Amniotic stem cell (primary cell): Measurements from ENCODE around the gene CELF5.

ENCODE experiments used
- DNase-seq: peaks from one replicate; lab custom pipeline; 2025; lab: John Stamatoyannopoulos, UW

Gene CELF5

DNA sequence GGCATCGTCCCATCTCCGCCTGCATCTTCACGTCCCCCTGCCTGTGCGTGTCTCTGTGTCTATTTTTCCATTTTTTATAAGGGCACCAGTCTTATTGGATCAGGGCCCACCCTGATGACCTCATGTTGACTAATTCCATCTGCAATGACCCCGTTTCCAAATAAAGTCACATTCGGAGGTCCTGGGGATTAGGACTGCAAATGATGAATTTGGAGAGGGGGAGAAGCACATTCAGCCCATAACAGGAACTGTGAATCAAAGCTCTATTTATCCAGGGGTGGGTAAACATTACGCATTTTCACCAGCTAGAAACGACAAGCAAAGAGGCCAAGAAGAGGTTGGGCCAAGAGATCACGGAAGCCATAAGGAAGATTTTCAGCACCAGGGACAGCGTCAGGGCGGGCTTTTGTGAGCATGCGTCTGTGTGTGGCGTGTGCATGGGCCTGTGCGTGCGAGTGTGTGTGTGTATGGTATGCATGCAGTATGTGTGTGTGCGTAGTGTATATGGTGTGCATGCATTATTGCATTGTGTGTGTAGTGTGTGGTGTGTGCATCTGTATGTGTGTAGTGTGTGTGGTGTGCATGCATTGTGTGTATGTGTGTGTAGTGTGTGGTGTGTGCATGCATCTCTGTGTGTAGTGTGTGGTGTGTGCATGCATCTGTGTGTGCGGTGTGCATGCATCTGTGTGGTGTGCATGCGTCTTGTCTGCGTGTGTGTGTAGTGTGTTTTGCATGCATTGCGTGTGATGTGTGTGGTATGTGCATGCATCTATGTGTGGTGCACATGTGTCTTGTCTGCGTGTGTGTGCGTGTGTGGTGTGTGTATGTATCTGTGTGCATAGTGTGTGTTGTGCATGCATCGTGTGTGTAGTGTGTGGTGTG lies 19.6 kb downstream of the CELF5 start:
- DNase-seq = no peak

- DNase-seq = no peak
Observed at GRCh38 chr19:3245050-3245449, 20.6 kb downstream of the CELF5 start.

GRCh38 chr19:3248728-3249326 lies 24.4 kb downstream of the CELF5 start:
- no peak for DNase-seq

- DNase-seq = no peak
Observed at GRCh38 chr19:3249408-3249807, 24.9 kb downstream of the CELF5 start.

- DNase-seq = no peak
Observed at GRCh38 chr19:3250675-3251074, 26.2 kb downstream of the CELF5 start.

DNA sequence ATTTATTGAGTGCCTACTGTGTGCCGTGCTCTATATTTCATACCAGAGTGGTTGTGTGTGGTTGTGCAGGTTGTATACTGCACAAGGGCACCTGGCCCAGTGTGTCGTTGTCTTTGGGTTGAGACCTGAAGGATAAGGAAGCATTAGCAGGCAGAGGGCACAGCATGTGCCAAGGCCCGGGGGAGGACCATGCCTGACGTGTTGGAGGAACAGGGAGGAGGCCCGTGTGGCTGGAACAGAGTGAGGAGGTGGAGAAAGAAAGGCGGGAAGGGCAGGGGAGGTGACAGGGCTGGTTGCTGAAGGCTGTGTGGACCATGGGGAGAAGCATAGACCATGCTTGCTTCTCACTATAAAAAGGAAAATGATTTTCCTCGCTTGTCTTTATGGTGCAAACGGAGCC lies 26.8 kb downstream of the CELF5 start:
- DNase-seq = no peak

DNA sequence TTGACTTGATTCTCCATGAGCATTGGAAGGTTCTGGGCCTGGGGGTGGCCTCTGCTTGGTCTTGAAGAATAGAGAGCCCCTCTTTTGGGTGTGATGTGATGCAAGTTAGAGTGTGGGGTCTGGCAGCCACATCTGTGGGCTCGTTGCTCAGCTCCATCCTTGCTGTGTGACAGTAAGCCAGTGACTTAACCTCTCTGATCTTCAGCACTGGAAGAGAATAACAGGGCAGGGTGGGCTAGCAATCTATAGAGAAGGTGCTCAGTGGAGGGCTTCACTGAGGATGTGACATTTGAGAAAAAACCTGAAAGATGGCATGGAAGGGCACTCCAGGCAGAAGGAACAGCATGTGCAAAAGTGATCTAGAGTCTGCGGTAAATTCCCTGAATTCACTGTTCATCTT lies 28.2 kb downstream of the CELF5 start:
- no peak for DNase-seq

- no peak for DNase-seq
Observed at GRCh38 chr19:3253270-3253669, 28.8 kb downstream of the CELF5 start.

DNA sequence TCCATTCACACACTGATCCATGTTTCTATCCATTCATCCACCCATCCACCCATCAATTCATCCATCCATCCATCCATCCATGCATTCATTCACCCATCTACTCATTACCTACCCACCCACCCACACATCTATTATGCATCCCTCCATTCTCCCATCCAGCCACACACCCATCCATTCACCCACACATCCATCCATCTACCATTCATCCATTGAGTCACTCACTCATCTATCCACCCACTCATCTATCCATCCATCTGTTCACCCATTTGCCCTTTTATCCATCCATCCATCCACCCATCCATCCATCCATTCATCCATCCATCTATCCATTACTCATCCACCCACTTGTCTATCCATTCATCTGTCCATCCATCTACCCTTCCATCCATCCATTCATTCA lies 30.1 kb downstream of the CELF5 start:
- no peak for DNase-seq

- no peak for DNase-seq
Observed at GRCh38 chr19:3257071-3257470, 32.6 kb downstream of the CELF5 start.

- DNase-seq = no peak
Observed at GRCh38 chr19:3262362-3262761, 37.9 kb downstream of the CELF5 start.

DNA sequence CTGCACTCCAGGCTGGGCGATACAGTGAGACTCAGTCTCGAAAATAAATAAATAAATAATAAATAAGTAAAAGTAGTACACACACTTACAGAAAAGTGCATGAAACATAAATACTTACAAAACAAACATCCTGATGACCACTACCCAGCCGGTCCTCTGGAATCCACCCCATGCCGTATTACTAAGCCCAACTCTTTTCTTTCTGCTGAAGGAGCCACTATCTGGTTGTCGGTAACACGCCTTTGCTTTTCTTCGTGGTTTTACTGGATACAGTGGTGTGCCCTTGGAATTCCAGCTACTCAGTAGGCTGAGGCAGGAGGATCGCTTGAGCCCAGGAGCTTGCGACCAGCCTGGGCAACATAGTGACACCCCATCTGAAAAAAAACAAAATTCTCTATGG lies 39.4 kb downstream of the CELF5 start:
- DNase-seq = no peak

GRCh38 chr19:3265432-3265831 lies 41.0 kb downstream of the CELF5 start:
- no peak for DNase-seq

- no peak for DNase-seq
Observed at GRCh38 chr19:3266092-3266693, 41.7 kb downstream of the CELF5 start.

DNA sequence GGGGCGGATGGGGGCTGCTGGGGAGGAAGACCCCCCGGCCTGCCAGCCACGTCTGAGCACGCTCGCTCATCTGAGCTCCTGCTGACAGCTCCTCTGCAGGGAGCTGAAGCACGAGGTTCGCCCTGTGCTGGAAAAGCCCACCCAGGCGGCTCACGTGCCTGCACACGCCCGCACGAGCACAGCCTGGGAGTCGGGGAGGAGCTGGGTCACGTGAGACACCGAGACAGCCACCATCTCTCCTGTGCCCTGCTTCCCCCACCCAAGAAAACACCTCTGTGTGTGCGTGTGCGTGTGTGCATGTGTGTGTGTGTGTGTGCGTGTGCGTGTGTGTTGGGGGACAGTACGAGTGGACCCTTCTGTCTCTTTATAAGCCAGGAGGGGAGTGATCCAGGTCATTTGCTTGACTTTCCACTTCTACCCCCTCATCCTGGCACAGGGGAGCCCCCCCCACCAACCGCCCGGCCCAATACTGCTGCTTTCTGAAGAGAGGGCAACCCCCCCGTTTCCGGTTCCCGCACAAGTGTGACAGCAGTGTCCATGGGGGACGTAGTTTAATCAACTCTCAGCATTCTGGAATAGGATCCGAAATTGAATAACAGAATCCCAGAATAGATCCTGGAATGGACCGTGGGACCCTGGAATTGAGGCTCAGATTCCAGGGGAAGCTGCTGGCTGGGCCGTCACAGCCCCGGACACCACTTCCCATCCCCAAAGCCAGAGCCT lies 42.5 kb downstream of the CELF5 start:
- no peak for DNase-seq

DNA sequence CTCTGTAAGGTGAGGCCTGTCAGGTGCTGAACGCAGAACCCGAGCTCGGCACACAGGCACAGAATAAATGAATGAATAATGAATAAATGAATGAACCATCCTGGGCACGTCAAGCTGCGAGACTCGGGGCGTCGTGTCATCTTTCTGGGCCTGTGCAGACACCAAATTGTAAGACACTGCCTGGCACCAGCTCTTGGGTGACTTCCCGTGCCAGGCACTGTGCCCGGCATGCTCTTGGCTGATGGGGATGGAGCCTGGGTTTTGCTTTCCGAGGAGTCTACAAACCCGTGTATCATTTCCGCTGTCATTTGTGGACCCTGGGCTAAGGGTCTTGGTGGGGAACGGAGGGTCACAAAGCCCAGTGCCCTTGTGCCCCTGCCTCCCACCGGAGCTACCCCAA lies 43.9 kb downstream of the CELF5 start:
- no peak for DNase-seq

GRCh38 chr19:3268763-3269162 lies 44.3 kb downstream of the CELF5 start:
- DNase-seq = no peak

DNA sequence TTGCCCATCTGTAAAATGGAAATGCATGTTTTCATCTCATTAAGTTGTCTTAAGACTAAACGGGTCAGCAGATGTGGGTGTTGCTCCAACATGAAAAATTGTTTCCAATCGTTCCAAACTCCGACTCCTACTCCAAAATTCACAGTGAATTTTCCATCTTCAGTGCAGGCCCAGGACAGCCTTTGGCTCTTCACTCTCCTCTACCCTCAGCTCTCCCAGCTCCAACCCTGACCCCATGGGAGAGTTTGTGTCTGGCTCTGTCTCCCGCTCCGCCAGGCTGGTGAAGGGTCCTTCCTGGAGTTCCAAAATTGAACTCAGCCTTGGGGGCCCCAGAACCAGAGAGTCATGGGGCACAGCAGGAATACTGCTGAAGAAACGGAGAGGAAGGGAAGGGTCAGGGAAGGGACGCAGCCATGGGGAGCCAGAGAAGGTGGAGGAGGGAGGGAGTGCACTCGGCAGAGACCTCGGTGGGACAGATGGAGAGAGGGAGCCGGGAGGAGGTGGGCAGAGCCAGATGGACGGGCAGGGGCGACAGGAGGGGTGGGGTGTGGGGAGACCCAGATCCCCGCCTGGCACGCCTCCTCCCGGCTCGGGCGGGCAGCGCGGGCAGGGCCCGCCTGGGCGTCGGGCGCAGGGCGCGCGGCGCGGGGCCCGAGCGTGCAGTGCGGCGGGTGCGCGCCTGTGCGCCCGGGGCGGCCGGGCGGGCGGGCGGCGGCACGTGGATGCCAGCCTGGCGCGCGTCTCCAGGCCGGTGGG lies 45.6 kb downstream of the CELF5 start:
- no peak for DNase-seq

DNA sequence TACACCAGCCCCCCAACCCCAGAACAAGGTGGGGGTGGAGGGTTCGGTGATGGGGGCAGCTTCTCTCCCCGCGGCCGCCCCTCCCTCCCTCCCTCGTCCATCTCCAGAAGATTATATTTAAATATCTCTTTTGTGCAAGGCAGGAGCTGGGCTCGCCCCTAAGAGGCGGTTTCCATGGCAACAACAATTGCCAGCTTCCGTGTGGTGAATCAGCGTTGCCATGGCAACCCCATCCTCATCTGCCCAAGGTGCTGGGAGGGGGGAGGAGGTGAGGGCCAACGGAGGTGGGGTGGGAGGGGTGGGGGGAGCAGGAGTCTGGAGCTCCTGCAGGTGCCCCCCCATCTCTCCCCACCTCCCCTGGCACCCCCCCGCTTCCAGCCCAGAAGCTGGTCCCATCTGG lies 46.4 kb downstream of the CELF5 start:
- DNase-seq = no peak

DNA sequence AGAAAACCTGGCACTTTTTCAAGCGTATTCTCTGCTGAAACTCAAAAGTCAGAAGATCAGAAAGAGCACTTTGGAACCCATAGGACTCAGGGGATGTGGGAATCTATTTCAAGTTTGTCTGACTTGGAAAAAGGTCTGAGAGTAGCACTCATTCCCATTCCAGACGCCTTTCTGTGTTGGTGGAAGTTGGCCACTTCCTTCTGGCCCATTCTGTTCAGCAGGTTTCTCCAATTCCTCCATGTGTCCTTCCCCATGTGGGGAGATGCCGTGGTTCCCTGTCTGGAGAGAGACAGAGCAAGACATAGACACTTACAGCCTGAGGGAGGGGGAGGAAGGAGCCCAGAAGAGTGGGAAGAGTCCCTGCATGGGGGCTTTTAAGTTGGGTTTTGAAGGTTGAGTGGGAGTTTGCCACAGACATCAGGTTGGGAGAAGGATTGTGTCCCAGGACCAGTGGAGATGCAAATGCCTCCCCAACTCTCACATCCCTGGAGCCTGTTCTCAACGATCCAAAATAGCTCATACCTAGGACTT lies 48.0 kb downstream of the CELF5 start:
- no peak for DNase-seq

DNA sequence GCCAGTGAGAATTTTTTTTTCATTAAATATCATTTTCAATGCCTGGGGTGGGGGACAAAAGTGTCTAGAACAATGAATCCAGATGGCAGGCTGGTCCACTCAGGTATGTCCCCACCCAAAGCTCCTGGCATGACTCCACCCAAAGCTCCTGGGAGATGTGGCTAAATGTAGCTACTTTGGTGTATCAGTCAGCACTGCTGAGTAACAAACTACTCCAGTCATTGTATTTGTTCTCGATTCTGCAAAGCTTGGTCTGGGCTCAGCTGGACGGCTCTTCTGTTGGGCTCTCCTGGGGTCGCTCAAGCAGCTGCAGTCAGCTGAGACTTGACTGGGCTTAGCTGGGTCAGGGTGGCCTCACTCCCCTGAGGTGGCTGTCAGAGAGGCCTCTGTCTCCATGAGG lies 48.5 kb downstream of the CELF5 start:
- no peak for DNase-seq
